HCT116 (cell line): ENCODE data around the gene KLK7. TPM values are rescaled to one million over a fixed set of nuclear protein-coding genes. Genes with fewer than 3 reads are reported as not detected.

Experiments used
- ATAC-seq: fragments of 200-7000 bp; cut with Tn5 transposase; 2 replicates; pipeline ENCODE4 v1.9.1; 2020; ENCODE audit warnings: mild to moderate bottlenecking, moderate library complexity
- BruUV-seq: library from RNA; stranded (reverse); fragments of 400-500 nt; replicated peaks from 2 replicates; lab custom pipeline; 2021; lab: Mats Ljungman, UMichigan
- CTCF ChIA-PET: fragments of 300-600 bp; sonication (Branson Sonifier 250); formaldehyde crosslinking; loops from one replicate; lab custom pipeline; 2021; ENCODE audit warnings: antibody characterized with exemption; lab: Charles Lee
- POLR2A ChIA-PET: fragments of 300-600, 350-600 bp; sonication (Branson Sonifier 250); formaldehyde crosslinking; loops from one replicate; lab custom pipeline; 2021; ENCODE audit warnings: antibody characterized with exemption; lab: Charles Lee
- RAD21 ChIA-PET, 2 experiments: fragments of 300-600 bp; sonication (Branson Sonifier 250); formaldehyde crosslinking; loops; one replicate each; lab custom pipeline; 2023; ENCODE audit warnings: low total read pairs in 2 of 2; ENCODE audit not compliant: uncharacterized antibody in 2 of 2, unreplicated experiment in 2 of 2, low non-redundant PET in 1 of 2; lab: Charles Lee
- DNase-seq: peaks from one replicate; pipeline ENCODE4 v3.0.0-alpha.2; 2010; ENCODE audit warnings: low read depth, low spot score
- H2AFZ ChIP-seq: fragments of 200-600 bp; shearing (Covaris generic), sonication (generic); 2 replicates; pipeline ENCODE4 v1.6.1; 2017; ENCODE audit warnings: low read depth, mixed run types, mixed read lengths, antibody characterized with exemption, low read length; ENCODE audit not compliant: poor library complexity, severe bottlenecking
- H3K27ac ChIP-seq: 2 replicates; pipeline ENCODE4 v1.5.1; 2012; ENCODE audit warnings: low read depth, low read length
- H3K27me3 ChIP-seq: fragments of 200-600 bp; sonication (generic); 2 replicates; pipeline ENCODE4 v1.6.1; 2016; ENCODE audit warnings: mixed run types, low read length, mixed read lengths; ENCODE audit not compliant: insufficient read depth
- H3K36me3 ChIP-seq, 2 experiments: fragments of 200-500 bp in 1 of 2; fragments of 200-600 bp in 1 of 2; sonication (Bioruptor generic) in 1 of 2; sonication (generic) in 1 of 2; 2 replicates each; pipeline versions ENCODE4 v1.5.1 to v1.6.1; 2014 to 2016; ENCODE audit warnings: low read length in 2 of 2, inconsistent platforms in 1 of 2, mixed read lengths in 1 of 2, mixed run types in 1 of 2; ENCODE audit not compliant: insufficient read depth in 2 of 2, control insufficient read depth in 1 of 2
- H3K4me1 ChIP-seq, 2 experiments: fragments of 200-600 bp in 1 of 2; sonication (generic) in 1 of 2; 2 replicates each; pipeline versions ENCODE4 v1.5.1 to v1.6.1; 2012 to 2017; ENCODE audit warnings: low read length in 2 of 2, inconsistent platforms in 1 of 2, mild to moderate bottlenecking in 1 of 2, mixed read lengths in 1 of 2, mixed run types in 1 of 2, moderate library complexity in 1 of 2; ENCODE audit not compliant: insufficient read depth in 2 of 2, control insufficient read depth in 1 of 2
- H3K4me2 ChIP-seq: fragments of 200-600 bp; sonication (generic); 2 replicates; pipeline ENCODE4 v1.6.1; 2017; ENCODE audit warnings: mixed run types, low read length, mixed read lengths
- H3K4me3 ChIP-seq, 2 experiments: fragments of 200-600 bp in 1 of 2; sonication (generic) in 1 of 2; replicated peaks in 1 of 2; 2 replicates each; pipeline ENCODE4 v1.5.1; 2011 to 2016; ENCODE audit warnings: low read length in 2 of 2, control low read depth in 1 of 2, low read depth in 1 of 2, mild to moderate bottlenecking in 1 of 2, mixed read lengths in 1 of 2, mixed run types in 1 of 2
- H3K79me2 ChIP-seq: fragments of 200-600 bp; sonication (generic); 2 replicates; pipeline ENCODE4 v1.6.1; 2017; ENCODE audit warnings: mild to moderate bottlenecking, mixed run types, low read length, moderate library complexity, mixed read lengths; ENCODE audit not compliant: insufficient read depth
- H3K9ac ChIP-seq: fragments of 200-600 bp; sonication (generic); 2 replicates; pipeline ENCODE4 v1.6.1; 2016; ENCODE audit warnings: low read length, mixed read lengths
- H3K9me2 ChIP-seq: fragments of 200-600 bp; sonication (generic), shearing (Covaris generic); 2 replicates; pipeline ENCODE4 v1.6.1; 2017; ENCODE audit warnings: mixed run types, mild to moderate bottlenecking, moderate library complexity; ENCODE audit not compliant: insufficient read depth
- H3K9me3 ChIP-seq, 2 experiments: fragments of 200-500 bp in 1 of 2; fragments of 200-600 bp in 1 of 2; sonication (Bioruptor generic) in 1 of 2; sonication (generic) in 1 of 2; 2 replicates each; pipeline ENCODE4 v1.6.1; 2014 to 2017; ENCODE audit warnings: low read length in 2 of 2, mixed read lengths in 2 of 2, inconsistent platforms in 1 of 2, low read depth in 1 of 2, mild to moderate bottlenecking in 1 of 2, mixed run types in 1 of 2, moderate library complexity in 1 of 2; ENCODE audit not compliant: control insufficient read depth in 1 of 2, insufficient read depth in 1 of 2
- H4K20me1 ChIP-seq: fragments of 200-600 bp; sonication (generic), shearing (Covaris generic); 2 replicates; pipeline ENCODE4 v1.6.1; 2017; ENCODE audit warnings: mixed run types, mild to moderate bottlenecking, moderate library complexity; ENCODE audit not compliant: insufficient read depth
- ATF3 ChIP-seq: IDR thresholded peaks from 2 replicates; pipeline ENCODE4 v1.6.1; 2012
- EGR1 ChIP-seq: IDR thresholded peaks from 2 replicates; pipeline ENCODE4 v1.6.1; 2012; ENCODE audit warnings: low read depth
- FOSL1 ChIP-seq: IDR thresholded peaks from 2 replicates; pipeline ENCODE4 v1.6.1; 2012; ENCODE audit warnings: low read depth
- MAX ChIP-seq: IDR thresholded peaks from 2 replicates; pipeline ENCODE4 v1.6.1; 2012
- POLR2AphosphoS5 ChIP-seq: IDR thresholded peaks from 2 replicates; pipeline ENCODE4 v1.6.1; 2011; ENCODE audit warnings: mild to moderate bottlenecking, low read depth, low read length, moderate library complexity
- RAD21 ChIP-seq: IDR thresholded peaks from 2 replicates; pipeline ENCODE4 v1.6.1; 2012; ENCODE audit warnings: low read depth, mild to moderate bottlenecking
- REST ChIP-seq: IDR thresholded peaks from 2 replicates; pipeline ENCODE4 v1.6.1; 2012; ENCODE audit warnings: low read depth
- YY1 ChIP-seq: IDR thresholded peaks from 2 replicates; pipeline ENCODE4 v1.6.1; 2011; ENCODE audit warnings: low read length, low read depth, moderate library complexity, mild to moderate bottlenecking; ENCODE audit not compliant: insufficient replicate concordance; ENCODE audit errors: extremely low read depth
- ZNF274 ChIP-seq: fragments of 200-500 bp; sonication (Bioruptor generic); IDR thresholded peaks from 2 replicates; pipeline ENCODE4 v1.6.1; 2014; ENCODE audit warnings: mild to moderate bottlenecking, low read depth, low read length, inconsistent platforms
- intact Hi-C: fragments of 100-400 bp; cut with micrococcal nuclease; formaldehyde crosslinking; loops from 2 replicates; pipeline ENCODE4 v1.10.0; 2022
- total RNA-seq: library from RNA; stranded (reverse); gene quantifications from one replicate; pipeline ENCODE4 v1.2.1, GENCODE V29; 2021; ENCODE audit not compliant: unreplicated experiment

The KLK7 gene
- total RNA-seq, 1 experiment from 2014 or later = 30.5 TPM

GRCh38 chr19:51000981-51001380 lies 17.3 kb upstream of the KLK7 start:
- Histone ChIP-seq H3K36me3 (peaks cover 0 to 6% of the 10 kb centered on the region in 2 experiments; a peak in 1 of 4 replicates), H3K9ac (peak overlapping the region; percentile 91), H3K27ac (peak overlapping the region; percentile 77), H3K9me3 (no peaks in the 10 kb centered on the region), H3K79me2 (peaks cover 11% of the 10 kb centered on the region; the same call in 1 of the 2 replicates), H3K4me2 (peak overlapping the region; percentile 100), H3K9me2 (no peaks in the 10 kb centered on the region), H2AFZ (no peak overlapping the region), H4K20me1 (no peaks in the 10 kb centered on the region), H3K27me3 (no peaks in the 10 kb centered on the region), H3K4me1 (peaks cover 16 to 36% of the 10 kb centered on the region in 2 experiments), H3K4me3 (peak overlapping the region; percentile 78 to 88)
- intact Hi-C loops = loop anchor here (2.0 to 5.0 kb wide), 2 partner anchors 34 to 68 kb away; partner anchors contain the start of gene KLK6
- ChIA-PET POLR2A (interaction anchor here (0.6 to 2.6 kb wide), 8 partner anchors 8 to 67 kb away, joined by 3 to 49 read pairs (median 4); partner anchors contain the start of genes KLK10, KLK6 and KLK7), RAD21 (interaction anchor here in 1 of 2 experiments (2.1 kb wide), 1 partner anchor 16 kb away, joined by 14 read pairs; no protein-coding TSS in a partner anchor), CTCF (interaction anchor here (1.0 to 3.4 kb wide), 6 partner anchors 13 to 297 kb away, joined by 3 to 71 read pairs (median 3); partner anchors contain the start of gene KLK10)
- BruUV-seq = no TSS peak
- DNase-seq = no peak
- peak; percentile 68 for ATAC-seq
- TF ChIP-seq YY1 (peak; percentile 55), MAX (peak; percentile 93), RAD21 (peak; percentile 56), POLR2AphosphoS5 (peak; percentile 70), ATF3 (no peak), REST (no peak), ZNF274 (no peak), FOSL1 (no peak), EGR1 (peak; percentile 72)
